Measurements from ENCODE around the gene C1RL.

The C1RL gene, protein sequence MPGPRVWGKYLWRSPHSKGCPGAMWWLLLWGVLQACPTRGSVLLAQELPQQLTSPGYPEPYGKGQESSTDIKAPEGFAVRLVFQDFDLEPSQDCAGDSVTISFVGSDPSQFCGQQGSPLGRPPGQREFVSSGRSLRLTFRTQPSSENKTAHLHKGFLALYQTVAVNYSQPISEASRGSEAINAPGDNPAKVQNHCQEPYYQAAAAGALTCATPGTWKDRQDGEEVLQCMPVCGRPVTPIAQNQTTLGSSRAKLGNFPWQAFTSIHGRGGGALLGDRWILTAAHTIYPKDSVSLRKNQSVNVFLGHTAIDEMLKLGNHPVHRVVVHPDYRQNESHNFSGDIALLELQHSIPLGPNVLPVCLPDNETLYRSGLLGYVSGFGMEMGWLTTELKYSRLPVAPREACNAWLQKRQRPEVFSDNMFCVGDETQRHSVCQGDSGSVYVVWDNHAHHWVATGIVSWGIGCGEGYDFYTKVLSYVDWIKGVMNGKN

DNA sequence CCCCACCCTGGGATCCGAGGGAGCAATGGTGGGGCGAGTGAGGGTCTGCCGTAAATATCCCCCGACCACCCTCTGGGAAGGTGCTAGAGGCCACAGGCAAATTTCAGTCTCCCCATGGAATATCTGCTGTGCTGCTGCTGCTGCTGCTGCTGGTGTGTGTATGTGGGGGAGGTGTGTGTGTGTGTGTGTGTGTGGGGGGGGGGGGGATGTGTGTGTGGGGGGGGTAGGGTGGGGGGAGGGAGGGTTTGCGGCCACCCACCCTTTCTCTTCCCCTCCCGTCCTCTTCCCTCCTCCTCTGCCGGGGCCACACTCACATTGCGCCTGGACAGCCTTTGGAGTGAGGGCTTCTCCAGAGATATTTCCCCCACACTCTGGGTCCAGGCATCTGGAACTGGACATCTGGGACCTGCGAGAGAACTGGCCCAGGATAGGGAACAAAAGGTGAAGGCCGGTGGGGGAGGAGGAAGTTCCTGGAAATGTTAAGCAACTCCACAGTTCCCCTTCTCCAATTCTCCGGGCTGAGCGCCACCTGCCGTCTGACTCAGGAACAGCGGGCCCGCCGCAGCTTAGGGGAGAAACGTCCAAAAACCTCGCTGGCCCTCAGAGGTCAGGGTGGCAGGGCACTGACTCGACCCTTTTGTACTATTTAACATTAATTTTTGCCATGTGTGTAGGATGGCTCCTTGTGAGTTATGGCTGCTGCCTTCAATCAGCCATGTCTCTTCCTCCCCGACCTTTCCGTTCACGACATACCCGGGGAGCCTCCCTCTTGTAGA, at the start of gene C1RL:
TSS of gene C1RL (minus strand) at position 419 of the 776 bp plus-strand sequence. CDS start at position 385, 34 bp downstream.
- peak; percentile 54 for DNase-seq

DNA sequence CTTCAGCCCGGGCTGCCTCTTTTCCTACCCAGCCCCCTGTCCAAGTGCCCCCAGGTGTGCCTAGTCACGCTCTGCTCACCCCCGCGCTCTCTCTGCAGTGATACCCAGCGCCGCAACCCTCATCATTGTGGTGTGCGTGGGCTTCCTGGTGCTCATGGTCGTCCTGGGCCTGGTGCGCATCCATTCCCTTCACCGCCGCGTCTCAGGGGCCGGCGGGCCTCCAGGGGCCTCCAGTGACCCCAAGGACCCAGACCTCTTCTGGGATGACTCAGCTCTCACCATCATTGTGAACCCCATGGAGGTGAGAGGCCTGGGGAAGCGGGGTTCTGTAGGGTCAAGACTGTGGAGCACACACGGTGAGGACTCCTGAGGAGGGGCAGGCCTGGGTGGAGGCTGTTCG, 48.4 kb upstream of the C1RL start:
- no peak for DNase-seq

DNA sequence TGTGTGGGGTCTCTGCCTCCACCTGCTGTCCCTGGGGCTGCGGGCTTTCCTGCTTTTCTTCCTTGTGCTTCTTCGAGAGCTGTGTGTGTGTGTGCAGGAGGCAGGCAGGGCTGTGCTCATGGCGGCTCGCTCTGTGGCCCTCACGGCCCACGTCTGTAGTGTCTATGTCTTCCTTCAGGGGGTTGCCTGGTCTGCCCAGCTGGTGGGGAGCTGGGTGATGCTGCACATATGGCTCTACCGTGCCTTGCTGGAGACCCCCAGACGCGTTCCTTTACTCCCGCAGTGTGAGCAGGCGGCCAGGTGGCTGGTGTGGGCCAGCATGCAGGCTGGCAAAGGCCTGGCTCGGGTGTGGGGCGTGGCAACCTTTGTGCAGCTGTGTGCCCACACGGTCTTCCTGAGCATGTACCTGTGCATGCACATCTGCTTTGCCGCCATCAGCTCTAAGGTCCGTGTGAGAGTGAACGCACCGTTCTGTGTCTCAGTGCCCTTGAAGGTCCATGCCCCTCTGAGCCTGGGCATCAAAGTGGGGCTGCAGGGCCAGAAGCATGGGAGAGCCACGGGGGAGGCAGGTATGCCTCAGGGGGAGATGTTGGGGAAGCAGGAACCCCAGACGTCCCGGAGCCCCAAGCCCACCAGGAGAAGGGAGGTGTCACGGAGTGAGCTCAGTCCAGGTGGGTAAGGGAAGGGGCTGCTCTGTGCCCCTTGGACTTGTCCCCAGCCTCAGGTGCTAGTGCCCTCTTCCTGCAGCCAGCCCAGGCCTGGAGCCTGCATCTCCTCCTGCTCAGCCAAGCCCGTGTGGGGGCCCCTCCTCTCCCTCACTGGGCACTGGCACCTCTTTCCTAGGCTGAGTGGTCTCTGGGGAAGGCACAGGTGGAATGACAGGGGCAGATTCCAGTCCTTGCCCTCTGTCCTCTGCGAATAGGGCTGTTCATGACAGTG, 47.5 kb upstream of the C1RL start:
- DNase-seq: no peak

- DNase-seq: no peak
These were observed 46.5 kb upstream of the C1RL start for GRCh38 chr12:7155471-7156034.

GRCh38 chr12:7154901-7155470, 46.0 kb upstream of the C1RL start:
- DNase-seq: no peak

GRCh38 chr12:7154042-7154441, 45.0 kb upstream of the C1RL start:
- DNase-seq: no peak

- DNase-seq: no peak
These were observed 43.8 kb upstream of the C1RL start for GRCh38 chr12:7152818-7153217.

GRCh38 chr12:7151532-7151931, 42.5 kb upstream of the C1RL start:
- DNase-seq: no peak

GRCh38 chr12:7150841-7151240, 41.8 kb upstream of the C1RL start:
- no peak for DNase-seq

- no peak for DNase-seq
These were observed 41.3 kb upstream of the C1RL start for GRCh38 chr12:7150356-7150755.

DNA sequence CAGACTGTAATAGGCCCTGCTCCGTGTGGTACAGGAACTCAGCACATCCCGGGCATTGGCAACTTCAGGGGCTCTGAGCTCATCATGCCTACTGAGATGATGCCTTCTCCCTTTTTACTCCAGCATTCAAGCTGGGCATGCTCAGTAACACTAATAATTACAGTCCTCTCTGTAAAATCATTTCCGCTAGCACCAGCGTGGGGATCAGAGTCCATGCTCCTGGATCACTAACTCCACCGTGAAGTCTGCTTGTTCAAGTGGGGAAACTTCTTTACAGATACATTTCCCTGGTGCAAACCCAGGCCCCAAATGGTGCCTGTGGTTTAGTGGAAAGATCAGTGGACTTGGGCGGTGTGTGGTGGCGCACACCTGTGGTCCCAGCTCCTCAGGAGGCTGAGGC, 37.9 kb upstream of the C1RL start:
- no peak for DNase-seq

GRCh38 chr12:7146228-7146627, 37.2 kb upstream of the C1RL start:
- no peak for DNase-seq

- DNase-seq: no peak
These were observed 36.7 kb upstream of the C1RL start for GRCh38 chr12:7145671-7146070.

- DNase-seq: no peak
These were observed 35.6 kb upstream of the C1RL start for GRCh38 chr12:7144414-7145120.

GRCh38 chr12:7143564-7143963, 34.5 kb upstream of the C1RL start:
- no peak for DNase-seq

DNA sequence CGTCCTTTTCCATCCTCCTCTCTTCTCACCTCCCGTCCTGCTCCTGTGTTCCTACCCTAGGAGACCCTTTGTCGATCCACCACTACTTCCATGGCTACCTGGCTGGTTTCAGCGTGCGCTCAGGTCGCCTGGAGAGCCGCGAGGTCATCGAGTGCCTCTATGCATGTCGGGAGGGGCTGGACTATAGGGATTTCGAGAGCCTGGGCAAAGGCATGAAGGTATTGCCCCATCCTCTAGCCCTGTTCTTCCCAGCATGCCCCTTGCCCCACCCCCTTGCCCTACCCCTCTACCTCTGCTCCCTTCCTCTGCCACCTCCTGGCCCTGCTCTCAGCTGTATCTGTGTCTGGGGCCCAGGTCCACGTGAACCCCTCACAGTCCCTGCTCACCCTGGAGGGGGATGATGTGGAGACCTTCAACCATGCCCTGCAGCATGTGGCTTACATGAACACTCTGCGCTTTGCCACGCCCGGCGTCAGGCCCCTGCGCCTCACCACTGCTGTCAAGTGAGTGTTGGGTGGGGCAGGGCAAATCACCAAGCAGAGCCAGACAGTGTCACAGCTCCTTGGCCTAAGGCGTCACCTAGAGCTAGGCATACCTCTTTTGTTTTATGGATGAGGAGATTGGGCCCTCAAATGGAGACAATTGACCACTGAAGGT, 33.9 kb upstream of the C1RL start:
- no peak for DNase-seq

DNA sequence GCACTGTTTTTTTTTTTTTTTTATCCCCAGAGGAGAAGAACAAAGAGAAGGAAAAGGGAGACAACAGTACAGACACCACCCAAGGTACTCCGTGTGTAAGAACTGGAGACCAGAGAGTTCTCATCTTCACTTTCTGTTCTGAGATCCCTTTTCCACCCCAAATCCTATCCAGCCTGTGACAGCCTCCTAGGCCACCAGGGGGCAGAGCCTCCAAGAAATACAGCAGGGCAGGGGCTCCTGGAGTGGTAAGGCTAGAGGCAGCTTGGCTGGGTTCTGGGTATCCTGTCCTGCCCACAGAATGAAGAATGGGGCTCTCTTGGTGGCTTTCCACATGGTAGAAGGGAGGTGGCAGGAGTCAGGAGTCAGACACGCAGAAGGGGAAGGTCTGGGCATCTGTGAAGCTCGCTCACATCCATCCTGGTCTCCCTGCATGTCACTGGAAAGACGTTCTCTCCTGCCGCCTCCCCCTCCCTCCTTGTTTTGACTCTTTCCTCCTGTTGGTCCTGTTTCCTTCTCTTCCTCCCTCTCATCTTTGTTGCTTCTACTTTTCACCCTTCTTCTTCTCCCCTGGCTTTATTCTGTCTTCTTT, 33.1 kb upstream of the C1RL start:
- DNase-seq: no peak

GRCh38 chr12:7141351-7142005, 32.5 kb upstream of the C1RL start:
- DNase-seq: no peak

- no peak for DNase-seq
These were observed 30.2 kb upstream of the C1RL start for GRCh38 chr12:7139200-7139599.

- no peak for DNase-seq
These were observed 28.9 kb upstream of the C1RL start for GRCh38 chr12:7137908-7138307.
